ENCODE results near the gene PNPLA3. TPM values are rescaled to one million over a fixed set of nuclear protein-coding genes. Genes with fewer than 3 reads are reported as not detected.
A peak's percentile ranks its signal among the peaks of the same experiment; 100 is the strongest.

Gene PNPLA3
- total and polyA plus RNA-seq, 7 donors = 1.3 TPM; not detected in 6

DNA sequence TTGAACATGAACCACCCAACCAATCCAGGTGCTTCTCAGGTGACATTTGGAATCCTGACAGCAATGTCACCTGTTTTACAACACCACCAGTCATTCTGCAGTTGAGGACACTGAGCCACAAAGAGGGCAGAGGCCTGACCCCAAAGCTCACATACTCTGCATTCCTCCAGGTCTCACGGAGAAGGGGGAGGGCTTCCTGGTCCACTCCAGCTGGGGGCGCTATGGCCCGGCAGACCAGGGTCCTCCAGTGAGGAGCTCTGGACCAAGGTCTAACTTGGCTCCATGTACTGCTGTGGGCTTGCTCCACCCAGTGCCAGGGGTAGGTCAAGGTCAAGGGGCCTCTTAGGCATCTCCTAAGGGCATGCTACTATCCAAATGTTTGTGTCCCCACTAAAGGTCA, 1.5 kb upstream of the PNPLA3 start:
- peaks cover 0 to 17% (median 13%) of the 10 kb centered on the region in 4 donors for H3K4me1 ChIP-seq
- H3K4me3 ChIP-seq = no peak overlapping the region
- no peaks in the 10 kb centered on the region for H3K9me3 ChIP-seq
- H3K36me3 ChIP-seq = no peaks in the 10 kb centered on the region
- 77 to 80% methylated on average over 3 of the region's 3 CpGs for WGBS, 2 donors
- H3K27ac ChIP-seq = no peak overlapping the region
- DNase-seq = no peak
- TF ChIP-seq POLR2A (IDR thresholded peaks at IDR 0.05) = no peak
- TF ChIP-seq EP300 (IDR thresholded peaks at IDR 0.05) = no peak
- TF ChIP-seq, protein P1, sequence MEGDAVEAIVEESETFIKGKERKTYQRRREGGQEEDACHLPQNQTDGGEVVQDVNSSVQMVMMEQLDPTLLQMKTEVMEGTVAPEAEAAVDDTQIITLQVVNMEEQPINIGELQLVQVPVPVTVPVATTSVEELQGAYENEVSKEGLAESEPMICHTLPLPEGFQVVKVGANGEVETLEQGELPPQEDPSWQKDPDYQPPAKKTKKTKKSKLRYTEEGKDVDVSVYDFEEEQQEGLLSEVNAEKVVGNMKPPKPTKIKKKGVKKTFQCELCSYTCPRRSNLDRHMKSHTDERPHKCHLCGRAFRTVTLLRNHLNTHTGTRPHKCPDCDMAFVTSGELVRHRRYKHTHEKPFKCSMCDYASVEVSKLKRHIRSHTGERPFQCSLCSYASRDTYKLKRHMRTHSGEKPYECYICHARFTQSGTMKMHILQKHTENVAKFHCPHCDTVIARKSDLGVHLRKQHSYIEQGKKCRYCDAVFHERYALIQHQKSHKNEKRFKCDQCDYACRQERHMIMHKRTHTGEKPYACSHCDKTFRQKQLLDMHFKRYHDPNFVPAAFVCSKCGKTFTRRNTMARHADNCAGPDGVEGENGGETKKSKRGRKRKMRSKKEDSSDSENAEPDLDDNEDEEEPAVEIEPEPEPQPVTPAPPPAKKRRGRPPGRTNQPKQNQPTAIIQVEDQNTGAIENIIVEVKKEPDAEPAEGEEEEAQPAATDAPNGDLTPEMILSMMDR (IDR thresholded peaks at IDR 0.05) = no peak
- no peak for TF ChIP-seq POLR2AphosphoS5 (IDR thresholded peaks at IDR 0.05)
- intact Hi-C loops (cut with DNase I) = no loop called here
- H3K27me3 ChIP-seq = peaks cover 0 to 40% (median 28%) of the 10 kb centered on the region in 3 donors

DNA sequence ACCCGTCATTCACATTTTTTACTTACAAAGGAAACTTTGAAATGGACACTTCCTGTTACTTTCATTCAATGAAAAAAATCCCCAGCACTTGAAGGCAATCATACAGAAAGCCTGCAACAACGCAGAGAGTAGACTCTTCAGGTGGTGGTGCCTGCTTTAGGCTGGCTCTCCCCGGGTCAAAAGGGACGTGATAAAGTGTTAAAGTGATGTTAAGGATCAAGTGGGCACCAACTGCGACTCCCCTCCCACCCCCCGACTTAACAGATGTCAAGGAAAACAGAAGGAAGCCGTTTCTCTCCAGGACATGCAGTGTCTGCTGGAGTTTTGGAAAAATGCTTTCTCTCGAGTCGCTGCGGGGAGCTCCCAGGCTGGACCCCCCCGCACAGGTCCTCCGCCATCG, 414 bp upstream of the PNPLA3 start:
- H3K4me3 ChIP-seq = peak overlapping the region; percentile 33 to 62 (median 52)
- H3K4me1 ChIP-seq = peaks cover 0 to 17% (median 13%) of the 10 kb centered on the region in 4 donors
- intact Hi-C loops (cut with DNase I) = no loop called here
- H3K27ac ChIP-seq = no peak overlapping the region
- no peak for TF ChIP-seq POLR2AphosphoS5 (IDR thresholded peaks at IDR 0.05)
- TF ChIP-seq, protein P1 (IDR thresholded peaks at IDR 0.05) = no peak
- no peak for TF ChIP-seq POLR2A (IDR thresholded peaks at IDR 0.05)
- TF ChIP-seq EP300 (IDR thresholded peaks at IDR 0.05) = no peak
- DNase-seq = no peak
- 1 to 2% methylated on average over 13 of the region's 13 CpGs for WGBS, 2 donors
- no peaks in the 10 kb centered on the region for H3K36me3 ChIP-seq
- H3K9me3 ChIP-seq = no peaks in the 10 kb centered on the region
- peaks cover 0 to 40% (median 23%) of the 10 kb centered on the region in 3 donors for H3K27me3 ChIP-seq

DNA sequence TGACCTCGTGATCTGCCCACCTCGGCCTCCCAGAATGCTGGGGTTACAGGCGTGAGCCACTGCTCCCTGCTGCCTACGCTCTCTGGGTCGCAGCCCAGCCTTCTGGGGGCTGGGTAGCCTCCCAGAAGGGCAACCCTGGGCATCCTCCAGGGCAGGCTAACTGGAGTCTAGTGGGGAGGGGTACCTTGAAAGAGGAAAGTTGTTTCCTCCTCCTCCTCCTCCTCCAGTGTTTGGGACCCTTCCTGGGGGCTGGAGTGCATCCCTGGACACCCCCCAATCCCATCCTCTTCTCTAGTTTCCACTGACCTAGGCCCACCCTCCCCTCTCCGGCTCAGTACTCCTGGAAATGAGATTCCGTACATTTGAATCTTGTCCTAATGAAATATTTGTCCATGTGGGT, 1.3 kb downstream of the PNPLA3 start:
- no peak overlapping the region for H3K27ac ChIP-seq
- no peaks in the 10 kb centered on the region for H3K36me3 ChIP-seq
- no peak for TF ChIP-seq POLR2AphosphoS5 (IDR thresholded peaks at IDR 0.05)
- no peak for TF ChIP-seq POLR2A (IDR thresholded peaks at IDR 0.05)
- no peak for TF ChIP-seq EP300 (IDR thresholded peaks at IDR 0.05)
- TF ChIP-seq, protein P1 (IDR thresholded peaks at IDR 0.05) = no peak
- peaks cover 0 to 29% (median 23%) of the 10 kb centered on the region in 3 donors for H3K27me3 ChIP-seq
- intact Hi-C loops (cut with DNase I) = no loop called here
- H3K4me3 ChIP-seq = no peak overlapping the region
- H3K4me1 ChIP-seq = peaks cover 0 to 17% (median 13%) of the 10 kb centered on the region in 4 donors
- DNase-seq = no peak
- H3K9me3 ChIP-seq = no peaks in the 10 kb centered on the region
- 68 to 69% methylated on average over 7 of the region's 7 CpGs for WGBS, 2 donors

DNA sequence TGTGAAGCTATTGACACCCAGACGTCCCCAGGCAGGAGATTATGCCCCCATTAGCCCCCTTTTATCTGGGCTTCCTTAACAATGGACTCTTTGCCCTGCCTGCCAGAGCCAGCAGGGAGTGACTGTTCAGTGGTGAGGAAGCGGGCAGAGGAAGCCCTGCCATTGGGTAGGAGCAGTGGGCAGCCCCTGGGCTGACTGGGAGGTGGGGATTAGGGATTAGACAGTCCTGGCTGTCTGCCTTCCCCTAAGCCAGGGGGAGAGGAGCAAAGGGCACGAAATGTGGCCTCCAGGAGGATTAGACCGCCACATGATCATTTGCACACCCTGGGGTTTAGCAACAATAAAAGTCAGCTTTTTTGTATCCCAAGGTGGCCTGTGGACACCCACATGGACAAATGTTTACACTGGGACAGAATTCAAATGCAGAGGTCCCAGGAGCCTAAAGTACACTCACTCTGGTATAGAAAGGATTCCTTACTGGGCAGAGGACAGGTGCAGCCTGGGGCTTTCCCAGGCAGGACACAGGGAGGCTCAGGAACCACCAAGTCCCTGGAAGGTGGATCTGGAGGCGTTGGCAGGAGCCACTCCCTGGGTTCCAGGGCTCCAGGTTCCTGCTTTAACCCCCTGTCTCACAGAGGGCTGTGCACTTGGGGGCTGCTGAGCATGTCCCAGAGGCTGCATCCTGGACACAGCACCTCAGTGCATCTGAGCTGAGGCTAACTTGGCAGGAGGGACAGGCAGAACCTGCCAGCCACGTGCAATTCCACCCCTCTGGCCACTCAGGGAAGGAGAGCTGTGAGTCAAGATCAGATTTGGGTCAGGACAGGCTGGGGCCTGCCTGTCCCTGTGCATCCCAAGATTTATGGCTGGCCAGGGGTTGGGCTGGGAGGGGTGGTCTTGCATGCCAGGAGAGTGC, 2.1 kb downstream of the PNPLA3 start:
- Histone ChIP-seq H3K27ac (no peak overlapping the region), H3K4me3 (no peak overlapping the region), H3K9me3 (no peaks in the 10 kb centered on the region), H3K4me1 (peaks cover 0 to 17% (median 13%) of the 10 kb centered on the region in 4 donors), H3K27me3 (peaks cover 0 to 31% (median 23%) of the 10 kb centered on the region in 3 donors), H3K36me3 (no peaks in the 10 kb centered on the region)
- TF ChIP-seq POLR2AphosphoS5 (IDR thresholded peaks at IDR 0.05) (no peak), POLR2A (IDR thresholded peaks at IDR 0.05) (no peak), EP300 (IDR thresholded peaks at IDR 0.05) (no peak)
- TF ChIP-seq, protein P1 (IDR thresholded peaks at IDR 0.05) = no peak
- DNase-seq = no peak
- intact Hi-C loops (cut with DNase I) = no loop called here
- WGBS, 2 donors = 20 to 72% methylated on average over 6 of the region's 6 CpGs
